ENCODE measurements around the gene HJV.

Gene HJV

DNA sequence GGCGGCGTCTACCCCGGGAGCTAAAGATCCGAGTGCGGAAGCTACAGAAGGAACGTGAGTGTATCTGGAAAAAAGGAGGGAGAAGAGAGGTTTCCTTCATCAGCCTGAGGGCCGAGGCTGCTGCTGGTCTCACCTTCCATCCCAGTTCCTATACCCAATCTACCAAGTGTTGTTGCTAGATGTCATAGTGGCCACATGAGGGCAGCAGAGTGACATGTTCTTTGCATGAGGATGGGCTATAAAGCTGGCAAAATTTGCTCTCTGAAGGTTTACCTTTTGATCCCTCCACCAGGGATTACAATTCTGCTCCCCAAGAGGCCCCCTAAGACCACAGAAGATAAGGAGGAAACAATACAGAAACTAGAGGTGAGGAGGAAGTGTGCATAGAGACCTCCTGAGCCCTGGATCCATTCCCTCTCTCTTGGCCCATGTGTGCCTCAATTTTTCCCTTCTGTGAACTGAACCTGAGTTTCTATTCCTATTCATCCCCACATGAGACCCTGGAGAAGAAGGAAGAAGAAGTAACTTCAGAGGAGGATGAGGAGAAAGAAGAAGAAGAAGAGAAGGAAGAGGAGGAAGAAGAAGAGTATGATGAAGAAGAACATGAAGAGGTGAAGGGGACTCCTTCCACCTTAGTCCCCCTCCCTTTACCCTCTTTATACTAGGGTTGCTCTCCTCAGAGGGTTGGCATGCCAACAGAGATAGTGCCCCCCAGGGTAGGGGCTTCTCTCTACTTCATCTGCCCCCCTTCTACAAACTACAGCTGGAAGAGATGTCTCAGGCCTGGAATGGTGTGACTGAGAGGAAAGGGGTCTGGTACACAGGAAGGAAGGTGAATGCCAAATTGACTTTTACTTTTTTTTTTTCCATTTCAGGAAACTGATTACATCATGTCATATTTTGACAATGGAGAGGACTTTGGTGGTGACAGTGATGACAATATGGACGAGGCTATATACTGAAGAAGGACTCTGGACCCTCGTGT is 43.8 kb downstream of the HJV start:
- DNase-seq (ENCODE audit: low read depth), result no peak

DNA sequence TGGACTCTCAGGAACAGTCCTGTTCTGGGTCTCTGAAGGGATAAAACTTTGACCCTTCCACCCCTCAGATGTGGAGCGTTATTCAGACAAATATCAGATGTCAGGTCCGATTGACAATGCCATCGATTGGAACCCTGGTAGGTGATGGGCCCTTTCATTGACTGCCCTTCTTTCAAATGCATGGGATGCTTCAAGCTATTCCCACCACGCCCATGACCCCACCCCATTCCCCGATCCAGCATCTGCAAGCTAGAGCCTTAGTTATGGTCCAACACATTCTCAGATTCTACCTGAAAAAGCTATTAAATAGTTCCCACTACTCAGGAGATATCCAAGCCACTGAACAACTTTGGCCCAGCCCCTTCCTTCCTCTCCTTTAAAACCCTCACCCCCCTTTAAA is 44.5 kb downstream of the HJV start:
- DNase-seq (ENCODE audit: low read depth), result no peak

DNA sequence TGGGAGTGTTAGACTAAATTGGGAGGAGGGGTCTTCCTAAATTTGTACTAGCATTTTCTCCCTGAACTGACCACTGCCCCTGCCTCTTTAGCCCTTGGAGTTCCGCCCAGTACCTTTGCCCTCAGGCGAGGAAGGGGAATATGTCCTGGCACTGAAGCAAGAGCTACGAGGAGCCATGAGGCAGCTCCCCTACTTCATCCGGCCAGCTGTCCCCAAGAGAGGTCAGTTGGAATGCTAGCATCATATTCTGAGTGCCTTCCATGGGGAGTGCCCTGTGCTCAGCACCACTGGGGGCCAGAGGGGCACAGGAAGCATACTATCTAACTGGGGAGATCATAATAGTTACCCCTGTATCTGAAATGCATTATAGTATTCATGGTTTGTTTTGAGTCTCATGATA is 46.3 kb downstream of the HJV start:
- DNase-seq (ENCODE audit: low read depth), result no peak

DNA sequence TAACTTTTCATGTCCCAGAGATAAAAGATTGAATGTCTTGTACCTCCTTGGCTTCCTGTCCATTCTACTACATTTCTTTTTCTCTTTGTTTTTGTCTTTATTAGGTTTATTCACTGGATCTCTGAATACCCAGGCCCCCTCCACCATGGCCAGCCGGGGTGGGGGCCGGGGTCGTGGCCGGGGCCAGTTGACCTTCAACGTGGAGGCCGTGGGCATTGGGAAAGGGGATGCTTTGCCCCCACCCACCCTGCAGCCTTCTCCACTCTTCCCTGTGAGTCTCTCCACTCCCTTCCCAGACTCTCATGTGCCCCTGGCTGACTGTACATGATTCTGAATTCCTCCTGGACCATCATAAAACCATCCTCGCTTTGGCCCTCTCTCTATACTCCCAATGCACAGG is 46.8 kb downstream of the HJV start:
- DNase-seq (ENCODE audit: low read depth), result no peak

DNA sequence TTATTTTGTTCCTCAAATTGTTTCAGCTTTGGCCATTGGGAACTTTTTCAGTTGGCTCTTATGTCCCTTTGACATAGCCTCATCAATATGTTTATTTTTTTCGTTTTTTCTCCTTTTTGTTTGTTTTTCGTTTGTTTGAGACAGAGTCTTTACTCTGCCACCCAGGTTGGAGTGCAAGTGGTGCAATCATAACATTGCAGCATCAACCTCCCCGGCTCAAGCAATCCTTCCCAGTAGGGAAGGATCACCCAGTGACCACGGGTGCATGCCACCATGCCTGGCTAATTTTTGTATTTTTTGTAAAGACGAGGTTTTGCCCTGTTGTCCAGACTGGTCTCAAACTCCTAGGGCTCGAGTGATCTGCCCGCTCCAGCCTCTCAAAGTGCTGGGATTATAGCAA is 49.0 kb downstream of the HJV start:
- DNase-seq (ENCODE audit: low read depth), result no peak
